A549 (cell line): ENCODE measurements around the gene CNTNAP5.

Experiments used
- CHD4 ChIP-seq: fragments of 200-600 bp; sonication (generic); IDR thresholded peaks from 2 replicates; pipeline ENCODE4 v1.6.1; 2016; ENCODE audit warnings: antibody characterized with exemption, mild to moderate bottlenecking, borderline replicate concordance
- JUN ChIP-seq, 2 experiments: fragments of >200 bp; sonication (Bioruptor Twin); formaldehyde crosslinking; IDR thresholded peaks; 2 replicates in 1 of 2; 3 replicates in 1 of 2; pipeline ENCODE4 v1.6.1; 2016 to 2017
- POLR2A ChIP-seq: IDR thresholded peaks from 2 replicates; pipeline ENCODE4 v1.6.1; 2012; ENCODE audit warnings: mild to moderate bottlenecking, low read length
- RAD21 ChIP-seq, 2 experiments: fragments of >200 bp in 1 of 2; sonication (Bioruptor Twin) in 1 of 2; formaldehyde crosslinking in 1 of 2; IDR thresholded peaks in 1 of 2; conservative IDR thresholded peaks in 1 of 2; 2 replicates in 1 of 2; 3 replicates in 1 of 2; pipeline ENCODE4 v1.6.1; 2012 to 2018; ENCODE audit warnings: inconsistent platforms in 1 of 2
- SMC3 ChIP-seq: fragments of >200 bp; sonication (Bioruptor Twin); formaldehyde crosslinking; IDR thresholded peaks from 3 replicates; pipeline ENCODE4 v1.6.1; 2018; ENCODE audit warnings: inconsistent platforms
- TF ChIP-seq, protein P1 (sequence below): IDR thresholded peaks from 2 replicates; pipeline ENCODE4 v1.6.1; 2012
- TF ChIP-seq, protein P2 (sequence below): fragments of >200 bp; sonication (Bioruptor Twin); formaldehyde crosslinking; IDR thresholded peaks from 3 replicates; pipeline ENCODE4 v1.5.1; 2016

DNA sequence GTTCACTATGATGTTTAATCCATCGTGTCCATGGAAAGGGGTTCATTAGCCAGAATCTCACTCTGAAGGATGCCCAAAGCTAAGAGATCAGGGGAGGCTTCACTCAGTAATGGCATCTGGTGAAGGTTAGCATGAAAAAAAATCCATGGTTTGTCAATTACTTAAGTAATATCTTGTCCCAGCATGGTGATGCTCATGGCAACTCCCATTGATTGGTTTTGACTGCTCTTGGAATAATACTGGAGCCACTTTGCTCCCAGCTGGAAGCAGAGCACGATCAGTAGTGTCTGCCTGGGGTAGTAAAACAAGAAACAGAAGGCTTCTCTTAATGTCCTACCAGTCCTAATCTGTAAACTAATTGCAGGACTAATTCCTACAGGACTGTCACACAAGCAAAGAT lies 799.4 kb downstream of the CNTNAP5 start:
- no peak for TF ChIP-seq JUN (IDR thresholded peaks at IDR 0.05)
- no peak for TF ChIP-seq SMC3
- TF ChIP-seq, protein P1, sequence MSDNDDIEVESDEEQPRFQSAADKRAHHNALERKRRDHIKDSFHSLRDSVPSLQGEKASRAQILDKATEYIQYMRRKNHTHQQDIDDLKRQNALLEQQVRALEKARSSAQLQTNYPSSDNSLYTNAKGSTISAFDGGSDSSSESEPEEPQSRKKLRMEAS, result no peak
- TF ChIP-seq, protein P2, sequence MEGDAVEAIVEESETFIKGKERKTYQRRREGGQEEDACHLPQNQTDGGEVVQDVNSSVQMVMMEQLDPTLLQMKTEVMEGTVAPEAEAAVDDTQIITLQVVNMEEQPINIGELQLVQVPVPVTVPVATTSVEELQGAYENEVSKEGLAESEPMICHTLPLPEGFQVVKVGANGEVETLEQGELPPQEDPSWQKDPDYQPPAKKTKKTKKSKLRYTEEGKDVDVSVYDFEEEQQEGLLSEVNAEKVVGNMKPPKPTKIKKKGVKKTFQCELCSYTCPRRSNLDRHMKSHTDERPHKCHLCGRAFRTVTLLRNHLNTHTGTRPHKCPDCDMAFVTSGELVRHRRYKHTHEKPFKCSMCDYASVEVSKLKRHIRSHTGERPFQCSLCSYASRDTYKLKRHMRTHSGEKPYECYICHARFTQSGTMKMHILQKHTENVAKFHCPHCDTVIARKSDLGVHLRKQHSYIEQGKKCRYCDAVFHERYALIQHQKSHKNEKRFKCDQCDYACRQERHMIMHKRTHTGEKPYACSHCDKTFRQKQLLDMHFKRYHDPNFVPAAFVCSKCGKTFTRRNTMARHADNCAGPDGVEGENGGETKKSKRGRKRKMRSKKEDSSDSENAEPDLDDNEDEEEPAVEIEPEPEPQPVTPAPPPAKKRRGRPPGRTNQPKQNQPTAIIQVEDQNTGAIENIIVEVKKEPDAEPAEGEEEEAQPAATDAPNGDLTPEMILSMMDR, result no peak
- TF ChIP-seq POLR2A, result no peak
- TF ChIP-seq RAD21 (conservative IDR thresholded peaks at IDR 0.05 in 1 of 2, IDR thresholded peaks at IDR 0.05 in 1 of 2), result no peak
- TF ChIP-seq CHD4, result no peak
